Lower leg skin (tissue), 4 donors: ENCODE results near the gene PDZRN4. TPM values are rescaled to one million over a fixed set of nuclear protein-coding genes. Genes with fewer than 3 reads are reported as not detected.

ENCODE experiments used
- DNase-seq, 2 donors: peaks; one replicate each; pipeline ENCODE4 v3.0.0-alpha.2; 2019; ENCODE audit warnings: low spot score in 2 of 2
- H3K4me3 ChIP-seq: fragments of 200-600 bp; sonication (generic); 2 replicates; pipeline ENCODE4 v1.5.1; 2017; ENCODE audit warnings: mild to moderate bottlenecking, low read depth; ENCODE audit not compliant: poor library complexity, severe bottlenecking
- CTCF ChIP-seq, 3 donors: fragments of 450-650 bp; IDR thresholded peaks; one replicate each; pipeline ENCODE4 v1.5.1; 2016; ENCODE audit warnings: antibody characterized with exemption in 3 of 3, mild to moderate bottlenecking in 3 of 3, moderate library complexity in 2 of 3
- POLR2A ChIP-seq, 2 donors: fragments of 450-650 bp; IDR thresholded peaks; one replicate each; pipeline ENCODE4 v1.6.1; 2016 to 2017; ENCODE audit warnings: antibody characterized with exemption in 2 of 2, mild to moderate bottlenecking in 1 of 2, moderate library complexity in 1 of 2
- WGBS, 2 donors: methylation state at CpG; one replicate each; pipeline ENCODE4 v1.1.5; 2018; 5-methylcytosine and 5-hydroxymethylcytosine counted together
- intact Hi-C: fragments of 100-400 bp; cut with DNase I; formaldehyde crosslinking; loops from one replicate; pipeline ENCODE4 v1.15.0; 2023; ENCODE audit warnings: low total_unique reads
- total RNA-seq, 4 donors: library from RNA; depleted of rRNA; stranded (reverse); fragments of >200 nt; gene quantifications; one replicate each; pipeline ENCODE4 v1.1.0, GENCODE V29; 2016

The PDZRN4 gene
- total RNA-seq, 4 donors from 2014 or later: 0.65 to 8.3 (median 3.6) TPM

GRCh38 chr12:41452838-41453407, 264.8 kb downstream of the PDZRN4 start:
- no peak for DNase-seq
- no peak overlapping the region for H3K4me3 ChIP-seq
- intact Hi-C loops: no loop called here
- WGBS, 2 donors: 51 to 69% methylated on average over 6 of the region's 6 CpGs
- TF ChIP-seq CTCF (IDR thresholded peaks at IDR 0.05) (no peak), POLR2A (IDR thresholded peaks at IDR 0.05) (no peak)

GRCh38 chr12:41453409-41453808, 265.3 kb downstream of the PDZRN4 start:
- WGBS, 2 donors: 87 to 92% methylated on average over 4 of the region's 4 CpGs
- DNase-seq: no peak
- TF ChIP-seq CTCF (IDR thresholded peaks at IDR 0.05) (no peak), POLR2A (IDR thresholded peaks at IDR 0.05) (no peak)
- no peak overlapping the region for H3K4me3 ChIP-seq
- intact Hi-C loops: no loop called here

GRCh38 chr12:41459111-41459905, 271.2 kb downstream of the PDZRN4 start:
- WGBS, 2 donors: 56 to 66% methylated on average over 2 of the region's 2 CpGs

GRCh38 chr12:41459906-41460214, 271.7 kb downstream of the PDZRN4 start:
- H3K4me3 ChIP-seq: no peak overlapping the region
- intact Hi-C loops: no loop called here
- no peak for DNase-seq
- TF ChIP-seq POLR2A (IDR thresholded peaks at IDR 0.05) (no peak), CTCF (IDR thresholded peaks at IDR 0.05) (no peak)
- 56 to 73% methylated on average over 1 of the region's 1 CpG for WGBS, 2 donors

More at GRCh38 chr12:41459111-41459905, 271.2 kb downstream of the PDZRN4 start:
- intact Hi-C loops: no loop called here
- no peak for DNase-seq
- H3K4me3 ChIP-seq: no peak overlapping the region
- no peak for TF ChIP-seq CTCF (IDR thresholded peaks at IDR 0.05)
- TF ChIP-seq POLR2A (IDR thresholded peaks at IDR 0.05): no peak

- 75 to 84% methylated on average over 3 of the region's 3 CpGs for WGBS, 2 donors
- H3K4me3 ChIP-seq: no peak overlapping the region
- DNase-seq: no peak
- intact Hi-C loops: no loop called here
- TF ChIP-seq CTCF (IDR thresholded peaks at IDR 0.05) (no peak), POLR2A (IDR thresholded peaks at IDR 0.05) (no peak)
These were observed 272.8 kb downstream of the PDZRN4 start for GRCh38 chr12:41460906-41461305.
